GM19395 (cell line): Measurements from ENCODE around the gene ASCC1.

ENCODE experiments used
- ATAC-seq: cut with Tn5 transposase; IDR thresholded peaks from one replicate; pipeline ENCODE4 v1.9.1; 2021; ENCODE audit warnings: mild to moderate bottlenecking, moderate library complexity; ENCODE audit not compliant: unreplicated experiment

The ASCC1 gene

GRCh38 chr10:72069751-72070526 lies 146.1 kb downstream of the ASCC1 start:
- ATAC-seq = no peak

GRCh38 chr10:72068901-72069446 lies 147.1 kb downstream of the ASCC1 start:
- no peak for ATAC-seq

GRCh38 chr10:72068126-72068765 lies 147.8 kb downstream of the ASCC1 start:
- ATAC-seq = no peak

GRCh38 chr10:72067463-72068125 lies 148.5 kb downstream of the ASCC1 start:
- ATAC-seq = no peak

GRCh38 chr10:72066318-72067284 lies 149.5 kb downstream of the ASCC1 start:
- no peak for ATAC-seq

- no peak for ATAC-seq
Observed at GRCh38 chr10:72065439-72066025, 150.5 kb downstream of the ASCC1 start.

GRCh38 chr10:72063703-72064391 lies 152.2 kb downstream of the ASCC1 start:
- ATAC-seq = no peak

GRCh38 chr10:72062832-72063702 lies 153.0 kb downstream of the ASCC1 start:
- ATAC-seq = no peak

- no peak for ATAC-seq
Observed at GRCh38 chr10:72062382-72062781, 153.7 kb downstream of the ASCC1 start.

GRCh38 chr10:72061930-72062329 lies 154.1 kb downstream of the ASCC1 start:
- ATAC-seq = no peak

- ATAC-seq = no peak
Observed at GRCh38 chr10:72061491-72061890, 154.6 kb downstream of the ASCC1 start.

- no peak for ATAC-seq
Observed at GRCh38 chr10:72059843-72060822, 155.9 kb downstream of the ASCC1 start.

- ATAC-seq = no peak
Observed at GRCh38 chr10:72058989-72059842, 156.9 kb downstream of the ASCC1 start.

GRCh38 chr10:72058347-72058898 lies 157.7 kb downstream of the ASCC1 start:
- no peak for ATAC-seq

GRCh38 chr10:72056932-72057751 lies 158.9 kb downstream of the ASCC1 start:
- ATAC-seq = no peak
